Ishikawa (cell line): Measurements from ENCODE around the gene OPRL1.

ENCODE experiments used
- CREB1 ChIP-seq: IDR thresholded peaks from 2 replicates; pipeline ENCODE4 v1.6.1; 2012; ENCODE audit warnings: low read depth
- ZBTB7A ChIP-seq: IDR thresholded peaks from 2 replicates; pipeline ENCODE4 v1.6.1; 2012; ENCODE audit warnings: low read depth

GRCh38 chr20:64082820-64083377 lies 3.0 kb downstream of the OPRL1 start:
- TF ChIP-seq CREB1 (no peak), ZBTB7A (no peak)
